Caco-2 (cell line): ENCODE measurements around the gene WNT7A. TPM values are rescaled to one million over a fixed set of nuclear protein-coding genes. Genes with fewer than 3 reads are reported as not detected.

Experiments used
- BruUV-seq: library from RNA; stranded (reverse); fragments of 400-500 nt; replicated peaks from 2 replicates; lab custom pipeline; 2021; lab: Mats Ljungman, UMichigan
- CTCF ChIA-PET: fragments of 300-600 bp; sonication (Branson Sonifier 250); formaldehyde crosslinking; loops from one replicate; lab custom pipeline; 2022; ENCODE audit warnings: antibody characterized with exemption; lab: Charles Lee
- POLR2A ChIA-PET: fragments of 300-600 bp; sonication (Branson Sonifier 250); formaldehyde crosslinking; loops from one replicate; lab custom pipeline; 2022; ENCODE audit warnings: antibody characterized with exemption; lab: Charles Lee
- DNase-seq, 2 experiments: peaks; one replicate each; pipeline versions ENCODE4 v3.0.0 to v3.0.0-alpha.2; 2020 to 2022
- H3K27me3 ChIP-seq: replicated peaks from 2 replicates; pipeline ENCODE4 v1.6.0; 2011; ENCODE audit warnings: low read length; ENCODE audit not compliant: control insufficient read depth, insufficient read depth
- H3K36me3 ChIP-seq: 2 replicates; pipeline ENCODE4 v1.5.1; 2011; ENCODE audit warnings: low read length; ENCODE audit not compliant: control insufficient read depth, insufficient read depth
- H3K4me1 ChIP-seq: fragments of 250-450 bp; sonication (Bioruptor Pico); 2 replicates; pipeline ENCODE4 v1.5.1; 2020; ENCODE audit warnings: mild to moderate bottlenecking
- H3K4me3 ChIP-seq: 2 replicates; pipeline ENCODE4 v1.5.1; 2011; ENCODE audit warnings: low read depth, mild to moderate bottlenecking, control low read depth, low read length
- H3K9me3 ChIP-seq: fragments of 250-450 bp; sonication (Bioruptor Pico); 2 replicates; pipeline ENCODE4 v1.5.1; 2020; ENCODE audit warnings: mild to moderate bottlenecking, moderate library complexity
- H3K27ac Mint-ChIP-seq: one replicate; pipeline ENCODE4 v1.8.0; 2022; ENCODE audit warnings: mixed read lengths; ENCODE audit not compliant: unreplicated experiment
- H3K27me3 Mint-ChIP-seq: one replicate; pipeline ENCODE4 v1.8.0; 2022; ENCODE audit warnings: mixed read lengths; ENCODE audit not compliant: insufficient read depth, unreplicated experiment
- H3K36me3 Mint-ChIP-seq: one replicate; pipeline ENCODE4 v1.8.0; 2022; ENCODE audit warnings: mild to moderate bottlenecking, mixed read lengths; ENCODE audit not compliant: insufficient read depth, unreplicated experiment
- H3K4me1 Mint-ChIP-seq: one replicate; pipeline ENCODE4 v1.8.0; 2022; ENCODE audit warnings: low read depth, mixed read lengths; ENCODE audit not compliant: unreplicated experiment
- H3K4me3 Mint-ChIP-seq: one replicate; pipeline ENCODE4 v1.8.0; 2022; ENCODE audit warnings: mild to moderate bottlenecking, moderate library complexity, mixed read lengths; ENCODE audit not compliant: unreplicated experiment
- H3K9me3 Mint-ChIP-seq: one replicate; pipeline ENCODE4 v1.8.0; 2022; ENCODE audit warnings: mixed read lengths; ENCODE audit not compliant: unreplicated experiment
- CTCF ChIP-seq, 2 experiments: fragments of 200-600 bp in 1 of 2; IDR thresholded peaks; 1 replicate in 1 of 2; 2 replicates in 1 of 2; pipeline versions ENCODE4 v1.5.1 to v1.8.0; 2011 to 2022; ENCODE audit warnings: antibody characterized with exemption in 1 of 2, control low read depth in 1 of 2, inconsistent platforms in 1 of 2, low read depth in 1 of 2, low read length in 1 of 2, mild to moderate bottlenecking in 1 of 2, moderate library complexity in 1 of 2; ENCODE audit not compliant: insufficient read depth in 1 of 2, severe bottlenecking in 1 of 2, unreplicated experiment in 1 of 2
- intact Hi-C: fragments of 100-400 bp; cut with micrococcal nuclease; formaldehyde crosslinking; loops from one replicate; pipeline ENCODE4 v1.10.0; 2022; ENCODE audit not compliant: unreplicated experiment
- total RNA-seq: library from RNA; stranded (reverse); gene quantifications from 2 replicates; pipeline ENCODE4 v1.2.3, GENCODE V29; 2022

The WNT7A gene
- total RNA-seq, 1 experiment from 2014 or later = 1.1 TPM

- Histone ChIP-seq H3K4me3 (no peak overlapping the region), H3K36me3 (no peaks in the 10 kb centered on the region), H3K4me1 (no peaks in the 10 kb centered on the region), H3K9me3 (no peaks in the 10 kb centered on the region), H3K27me3 (no peaks in the 10 kb centered on the region)
- intact Hi-C loops = no loop called here
- no TSS peak for BruUV-seq
- no peak overlapping the region for H3K27ac Mint-ChIP-seq
- no peaks in the 10 kb centered on the region for H3K4me1 Mint-ChIP-seq
- peaks cover 6% of the 10 kb centered on the region for H3K36me3 Mint-ChIP-seq
- no peak for DNase-seq
- no peak overlapping the region for H3K4me3 Mint-ChIP-seq
- peaks cover 27% of the 10 kb centered on the region for H3K27me3 Mint-ChIP-seq
- TF ChIP-seq CTCF (IDR thresholded peaks at IDR 0.05; ENCODE audit: insufficient read depth in 1 of 2, low read depth in 1 of 2, low read length in 1 of 2, severe bottlenecking in 1 of 2, unreplicated experiment in 1 of 2) = no peak
- ChIA-PET POLR2A (no interaction called here), CTCF (no interaction called here)
- no peaks in the 10 kb centered on the region for H3K9me3 Mint-ChIP-seq
These were observed 14.8 kb downstream of the WNT7A start for GRCh38 chr3:13865106-13865505.

GRCh38 chr3:13863965-13864595, 15.8 kb downstream of the WNT7A start:
- Histone ChIP-seq H3K4me3 (no peak overlapping the region), H3K9me3 (no peaks in the 10 kb centered on the region), H3K4me1 (no peaks in the 10 kb centered on the region), H3K36me3 (no peaks in the 10 kb centered on the region), H3K27me3 (no peaks in the 10 kb centered on the region)
- intact Hi-C loops = no loop called here
- DNase-seq = no peak
- H3K4me3 Mint-ChIP-seq = no peak overlapping the region
- H3K4me1 Mint-ChIP-seq = no peaks in the 10 kb centered on the region
- CTCF ChIA-PET = no interaction called here
- no TSS peak for BruUV-seq
- peaks cover 6% of the 10 kb centered on the region for H3K36me3 Mint-ChIP-seq
- H3K9me3 Mint-ChIP-seq = no peaks in the 10 kb centered on the region
- no peak for TF ChIP-seq CTCF (IDR thresholded peaks at IDR 0.05; ENCODE audit: insufficient read depth in 1 of 2, low read depth in 1 of 2, low read length in 1 of 2, severe bottlenecking in 1 of 2, unreplicated experiment in 1 of 2)
- POLR2A ChIA-PET = no interaction called here
- no peak overlapping the region for H3K27ac Mint-ChIP-seq
- H3K27me3 Mint-ChIP-seq = peaks cover 27% of the 10 kb centered on the region

GRCh38 chr3:13863382-13863952, 16.4 kb downstream of the WNT7A start:
- H3K9me3 ChIP-seq = no peaks in the 10 kb centered on the region
- H3K27me3 ChIP-seq = no peaks in the 10 kb centered on the region
- Mint-ChIP-seq H3K27me3 (peaks cover 21% of the 10 kb centered on the region), H3K36me3 (no peaks in the 10 kb centered on the region), H3K4me3 (no peak overlapping the region), H3K27ac (no peak overlapping the region), H3K9me3 (no peaks in the 10 kb centered on the region), H3K4me1 (no peaks in the 10 kb centered on the region)
- CTCF ChIA-PET = no interaction called here
- BruUV-seq = no TSS peak
- DNase-seq = no peak
- H3K4me3 ChIP-seq = no peak overlapping the region
- intact Hi-C loops = no loop called here
- no peaks in the 10 kb centered on the region for H3K4me1 ChIP-seq
- no peak for TF ChIP-seq CTCF (IDR thresholded peaks at IDR 0.05; ENCODE audit: insufficient read depth in 1 of 2, low read depth in 1 of 2, low read length in 1 of 2, severe bottlenecking in 1 of 2, unreplicated experiment in 1 of 2)
- POLR2A ChIA-PET = no interaction called here
- no peaks in the 10 kb centered on the region for H3K36me3 ChIP-seq
